Astrocyte of the spinal cord (primary cell): ENCODE measurements around the gene VEZT.
"Not testable (repeated sequence)": the region's sequence is repeated elsewhere in the genome, so short reads cannot be mapped to it uniquely, and the experiment has no call there.

Source experiments
- DNase-seq: peaks from one replicate; pipeline ENCODE4 v3.0.0; 2011; ENCODE audit warnings: low read depth, low spot score
- H3K4me3 ChIP-seq: 2 replicates; pipeline ENCODE4 v1.5.1; 2011; ENCODE audit warnings: low read depth, mild to moderate bottlenecking, low read length, moderate library complexity
- in situ Hi-C: cut with HindIII; loops from 2 replicates; pipeline ENCODE4 v1.10.0; 2017; ENCODE audit warnings: low sequenced_read_pairs
- TF ChIP-seq, protein P1 (sequence below): IDR thresholded peaks from 2 replicates; pipeline ENCODE4 v1.5.1; 2012; ENCODE audit warnings: low read depth, mild to moderate bottlenecking, low read length, inconsistent platforms

The VEZT gene

DNA sequence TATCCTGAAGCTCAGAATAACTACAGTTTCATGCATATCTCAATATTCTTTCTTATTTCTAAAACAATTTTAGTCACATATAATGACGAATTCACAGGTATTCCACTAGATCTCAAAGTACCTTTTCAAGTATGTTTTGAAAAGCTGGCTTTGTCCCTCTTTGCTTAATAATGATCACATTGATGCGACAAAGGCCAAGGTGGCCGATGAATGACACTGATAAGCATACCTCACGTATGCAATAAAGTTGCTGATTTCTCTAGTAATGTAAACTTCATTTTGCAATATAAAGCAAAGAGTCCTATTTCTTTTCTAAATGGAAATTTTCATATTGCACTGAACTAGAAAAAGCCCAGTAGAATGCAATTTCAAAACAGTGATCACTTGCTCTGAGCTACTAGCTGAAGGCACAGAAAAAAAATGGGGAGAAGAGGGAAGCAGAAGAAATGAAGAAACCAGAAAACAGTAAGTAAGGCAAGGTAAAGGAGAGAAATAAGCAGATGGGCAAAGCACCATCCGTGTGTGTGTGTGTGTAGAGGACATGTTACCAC is 29.7 kb upstream of the VEZT start:
- TF ChIP-seq, protein P1, sequence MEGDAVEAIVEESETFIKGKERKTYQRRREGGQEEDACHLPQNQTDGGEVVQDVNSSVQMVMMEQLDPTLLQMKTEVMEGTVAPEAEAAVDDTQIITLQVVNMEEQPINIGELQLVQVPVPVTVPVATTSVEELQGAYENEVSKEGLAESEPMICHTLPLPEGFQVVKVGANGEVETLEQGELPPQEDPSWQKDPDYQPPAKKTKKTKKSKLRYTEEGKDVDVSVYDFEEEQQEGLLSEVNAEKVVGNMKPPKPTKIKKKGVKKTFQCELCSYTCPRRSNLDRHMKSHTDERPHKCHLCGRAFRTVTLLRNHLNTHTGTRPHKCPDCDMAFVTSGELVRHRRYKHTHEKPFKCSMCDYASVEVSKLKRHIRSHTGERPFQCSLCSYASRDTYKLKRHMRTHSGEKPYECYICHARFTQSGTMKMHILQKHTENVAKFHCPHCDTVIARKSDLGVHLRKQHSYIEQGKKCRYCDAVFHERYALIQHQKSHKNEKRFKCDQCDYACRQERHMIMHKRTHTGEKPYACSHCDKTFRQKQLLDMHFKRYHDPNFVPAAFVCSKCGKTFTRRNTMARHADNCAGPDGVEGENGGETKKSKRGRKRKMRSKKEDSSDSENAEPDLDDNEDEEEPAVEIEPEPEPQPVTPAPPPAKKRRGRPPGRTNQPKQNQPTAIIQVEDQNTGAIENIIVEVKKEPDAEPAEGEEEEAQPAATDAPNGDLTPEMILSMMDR: no peak
- in situ Hi-C loops: no loop called here
- H3K4me3 ChIP-seq: no peak overlapping the region
- no peak for DNase-seq

DNA sequence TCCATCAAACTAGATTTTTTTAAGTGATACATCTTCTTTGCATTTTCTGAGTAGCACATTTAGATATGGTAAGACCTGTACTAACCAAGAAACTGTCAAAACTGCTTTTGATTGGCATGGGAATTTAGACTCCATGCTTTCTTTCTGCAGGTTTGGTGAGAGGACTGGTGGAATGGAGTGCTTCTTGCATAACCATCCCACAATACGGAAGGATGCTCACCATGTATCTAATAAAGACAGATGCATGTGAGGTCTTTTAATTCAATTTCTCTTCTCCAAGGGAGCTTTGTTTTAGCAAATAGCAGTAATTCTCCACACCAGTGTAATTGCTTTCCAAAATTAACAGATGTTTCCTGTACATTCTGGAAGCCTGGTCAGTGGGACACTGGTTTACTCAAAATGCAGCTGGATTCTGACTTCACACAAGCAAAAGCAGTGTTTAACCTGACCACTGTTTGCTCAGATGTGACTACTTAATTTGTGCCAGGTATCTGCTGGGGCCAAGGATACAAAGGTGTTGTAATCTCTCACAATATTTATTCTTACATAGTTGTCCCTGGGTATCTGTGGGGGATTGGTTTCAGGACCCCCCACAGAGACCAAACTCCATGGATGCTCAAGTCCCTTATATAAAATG is 26.4 kb upstream of the VEZT start:
- in situ Hi-C loops: no loop called here
- no peak for DNase-seq
- no peak overlapping the region for H3K4me3 ChIP-seq
- TF ChIP-seq, protein P1: no peak

DNA sequence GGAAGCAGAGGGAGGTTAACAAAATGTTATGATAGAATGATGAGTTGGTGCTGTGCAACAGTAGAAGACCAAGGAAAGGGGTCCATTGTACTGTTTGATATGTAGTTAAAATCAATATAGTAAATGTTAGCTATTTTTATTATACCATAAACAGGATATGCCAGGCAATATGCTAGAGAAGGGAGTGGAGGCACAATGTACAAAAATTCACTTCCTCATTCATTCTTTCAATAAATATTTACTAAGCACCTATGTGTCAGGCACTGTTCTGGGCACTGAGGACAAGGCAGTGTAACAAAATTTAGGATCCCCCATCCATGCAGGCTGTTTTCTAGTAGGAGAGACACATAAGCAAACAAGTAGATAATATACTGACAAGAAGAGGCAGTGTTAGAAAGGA is 25.3 kb upstream of the VEZT start:
- H3K4me3 ChIP-seq: no peak overlapping the region
- TF ChIP-seq, protein P1: no peak
- no peak for DNase-seq
- in situ Hi-C loops: no loop called here

DNA sequence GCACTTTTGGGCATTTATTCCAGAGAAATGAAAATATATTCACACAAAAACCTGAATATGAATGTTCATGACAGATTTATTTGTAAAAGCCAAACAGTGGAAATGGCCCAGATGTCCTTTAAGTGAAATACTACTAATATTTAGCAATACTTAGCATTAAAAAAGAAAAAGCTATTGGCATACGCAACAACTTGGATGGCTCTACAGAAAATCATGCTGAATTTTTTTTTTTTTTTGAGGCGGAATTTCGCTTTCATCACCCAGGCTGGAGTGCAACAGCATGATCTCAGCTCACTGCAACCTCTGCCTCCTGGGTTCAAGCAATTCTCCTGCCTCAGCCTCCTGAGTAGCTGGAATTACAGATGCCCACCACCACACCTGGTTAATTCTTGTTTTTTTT is 24.5 kb upstream of the VEZT start:
- DNase-seq: no peak
- H3K4me3 ChIP-seq: no peak overlapping the region
- TF ChIP-seq, protein P1: no peak
- in situ Hi-C loops: no loop called here

DNA sequence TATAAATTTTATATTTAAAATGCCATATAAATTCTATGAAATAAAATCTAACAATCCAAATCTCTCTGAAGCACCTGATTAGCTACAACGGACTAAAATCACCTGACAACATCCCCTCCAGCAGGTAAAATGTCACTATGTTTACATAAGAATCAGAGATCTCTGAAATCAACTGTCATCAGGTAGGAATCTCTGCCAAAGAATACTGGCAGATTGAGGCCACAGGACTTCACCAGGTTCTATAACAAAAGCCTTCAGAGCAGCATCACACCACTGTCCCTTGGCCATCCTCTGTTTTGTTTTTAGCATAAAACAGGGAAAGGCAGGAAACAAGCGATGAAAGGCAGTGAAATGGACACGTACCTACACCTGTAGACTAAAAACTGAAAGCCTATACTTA is 22.5 kb upstream of the VEZT start:
- DNase-seq: no peak
- no peak overlapping the region for H3K4me3 ChIP-seq
- TF ChIP-seq, protein P1: no peak
- in situ Hi-C loops: no loop called here

DNA sequence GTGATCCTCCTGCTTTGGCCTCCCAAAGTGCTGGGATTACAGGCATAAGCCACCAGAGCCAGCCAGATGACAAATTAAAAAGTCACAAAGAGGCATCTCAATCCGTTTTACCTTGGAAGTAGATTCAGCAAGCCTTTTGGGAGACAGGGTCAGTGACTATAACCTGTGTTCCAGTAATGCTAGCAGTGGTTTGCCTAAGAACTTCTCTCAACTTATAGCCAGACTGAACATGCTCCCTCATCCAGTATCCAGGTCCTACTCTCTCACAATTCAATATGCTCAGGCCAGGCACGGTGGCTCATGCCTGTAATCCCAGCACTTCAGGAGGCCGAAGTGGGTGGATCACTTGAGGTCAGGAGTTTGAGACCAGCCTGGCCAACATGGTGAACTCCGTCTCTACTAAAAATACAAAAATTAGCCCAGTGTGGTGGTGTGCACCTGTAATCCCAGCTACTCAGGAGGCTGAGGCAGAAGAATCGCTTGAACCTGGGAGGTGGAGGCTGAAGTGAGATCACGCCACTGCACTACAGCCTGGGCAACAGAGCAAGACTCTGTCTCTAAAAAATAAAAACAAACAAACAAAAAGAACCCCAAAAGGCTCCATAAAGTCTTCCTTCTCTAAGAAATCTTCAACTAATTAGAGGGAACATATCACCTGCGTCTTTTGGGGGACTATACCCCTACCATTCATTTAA is 20.6 kb upstream of the VEZT start:
- in situ Hi-C loops, DNase-seq: not testable (repeated sequence)

DNA sequence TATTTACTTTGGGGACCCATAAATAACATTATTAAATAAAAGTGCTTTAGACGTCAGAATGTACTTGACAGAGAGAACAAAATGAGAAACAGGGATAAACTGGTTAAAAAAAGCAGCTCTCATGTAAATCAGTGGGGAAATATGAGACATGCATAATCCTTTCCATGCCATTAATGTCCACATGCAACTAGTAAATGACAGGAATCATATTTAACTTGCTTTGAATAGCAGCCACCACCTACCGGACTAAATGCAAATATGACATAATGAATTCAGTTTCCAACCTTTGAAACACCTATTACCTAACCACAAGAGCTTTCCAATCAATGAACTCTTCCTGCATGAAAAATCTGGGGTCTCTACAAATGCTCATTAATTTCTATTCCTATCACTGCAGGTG is 20.0 kb upstream of the VEZT start:
- H3K4me3 ChIP-seq: no peak overlapping the region
- in situ Hi-C loops: no loop called here
- TF ChIP-seq, protein P1: no peak
- DNase-seq: no peak

More for the DNA sequence above, 20.6 kb upstream of the VEZT start:
- not testable (repeated sequence) for H3K4me3 ChIP-seq
